B cell (primary cell): ENCODE results near the gene MYO9B. TPM values are rescaled to one million over a fixed set of nuclear protein-coding genes. Genes with fewer than 3 reads are reported as not detected.
A peak's percentile ranks its signal among the peaks of the same experiment; 100 is the strongest.

Experiments
- ATAC-seq: fragments of 200-7000 bp; cut with Tn5 transposase; one replicate; pipeline ENCODE4 v1.10.0; 2021; ENCODE audit warnings: low read depth, mild to moderate bottlenecking, moderate number of reproducible peaks, moderate library complexity
- CTCF ChIA-PET: fragments of 350-600 bp; sonication (Branson Sonifier 250); formaldehyde crosslinking; loops from one replicate; lab custom pipeline; 2021; ENCODE audit warnings: antibody characterized with exemption, inconsistent platforms; lab: Charles Lee
- POLR2A ChIA-PET: fragments of 350-600 bp; sonication (Branson Sonifier 250); formaldehyde crosslinking; loops from one replicate; lab custom pipeline; 2021; ENCODE audit warnings: antibody characterized with exemption; lab: Charles Lee
- DNase-seq: peaks from one replicate; pipeline ENCODE4 v3.0.0; 2013
- H2AFZ ChIP-seq: 2 replicates; pipeline ENCODE4 v1.6.1; 2012; ENCODE audit warnings: mild to moderate bottlenecking, low read depth, low read length; ENCODE audit not compliant: insufficient read depth, poor library complexity, severe bottlenecking
- H3K27ac ChIP-seq, 2 donors: 1 replicate in 1 of 2; 2 replicates in 1 of 2; pipeline ENCODE4 v1.5.1; 2012 to 2013; ENCODE audit warnings: low read length in 2 of 2, mild to moderate bottlenecking in 2 of 2, moderate library complexity in 1 of 2
- H3K27me3 ChIP-seq, 4 experiments: fragments of 200-600 bp in 1 of 4; sonication (generic) in 1 of 4; replicated peaks in 1 of 4; 1 replicate in 2 of 4; 2 replicates in 2 of 4; pipeline versions ENCODE4 v1.6.1 to v1.7.0; 2013 to 2016; ENCODE audit warnings: low read length in 3 of 4, mild to moderate bottlenecking in 2 of 4, mixed read lengths in 1 of 4, moderate library complexity in 1 of 4; ENCODE audit not compliant: insufficient read depth in 4 of 4, control insufficient read depth in 3 of 4; ENCODE audit errors: control extremely low read depth in 1 of 4
- H3K36me3 ChIP-seq, 2 experiments: replicated peaks in 1 of 2; 1 replicate in 1 of 2; 2 replicates in 1 of 2; pipeline versions ENCODE4 v1.6.1 to v1.7.1; 2013; ENCODE audit warnings: low read length in 1 of 2; ENCODE audit not compliant: insufficient read depth in 2 of 2, control insufficient read depth in 1 of 2; ENCODE audit errors: control extremely low read depth in 1 of 2, extremely low read depth in 1 of 2
- H3K4me1 ChIP-seq, 2 donors: fragments of 200-600 bp in 1 of 2; sonication (generic) in 1 of 2; 1 replicate in 1 of 2; 2 replicates in 1 of 2; pipeline versions ENCODE4 v1.5.1 to v1.6.1; 2013 to 2017; ENCODE audit warnings: low read length in 2 of 2; ENCODE audit not compliant: control insufficient read depth in 2 of 2, insufficient read depth in 2 of 2
- H3K4me2 ChIP-seq: replicated peaks from 2 replicates; pipeline ENCODE3; 2012; ENCODE audit warnings: mild to moderate bottlenecking, low read depth, low read length; ENCODE audit not compliant: poor library complexity, severe bottlenecking
- H3K4me3 ChIP-seq, 5 experiments: fragments of 200-600 bp in 1 of 5; sonication (generic) in 1 of 5; 1 replicate in 3 of 5; 2 replicates in 2 of 5; pipeline versions ENCODE4 v1.5.1 to v1.7.0; 2011 to 2016; ENCODE audit warnings: low read length in 4 of 5, mild to moderate bottlenecking in 4 of 5, low read depth in 2 of 5, control low read depth in 1 of 5, moderate library complexity in 1 of 5; ENCODE audit not compliant: insufficient read depth in 1 of 5; ENCODE audit errors: control extremely low read depth in 1 of 5, extremely low read depth in 1 of 5
- H3K79me2 ChIP-seq: fragments of 200-600 bp; sonication (generic); one replicate; pipeline ENCODE4 v1.6.0; 2016; ENCODE audit warnings: low read length; ENCODE audit not compliant: control insufficient read depth, insufficient read depth
- H3K9ac ChIP-seq: fragments of 200-600 bp; sonication (generic); 2 replicates; pipeline ENCODE4 v1.6.1; 2017; ENCODE audit warnings: mild to moderate bottlenecking, low read length, moderate library complexity
- H3K9me3 ChIP-seq, 3 donors: one replicate each; pipeline versions ENCODE4 v1.6.1 to v1.7.1; 2013; ENCODE audit warnings: low read length in 2 of 3; ENCODE audit not compliant: control insufficient read depth in 2 of 3, insufficient read depth in 1 of 3; ENCODE audit errors: control extremely low read depth in 1 of 3
- H4K20me1 ChIP-seq: 2 replicates; pipeline ENCODE4 v1.6.0; 2012; ENCODE audit warnings: mild to moderate bottlenecking, low read length; ENCODE audit not compliant: insufficient read depth, control insufficient read depth, poor library complexity, severe bottlenecking
- H3K27ac Mint-ChIP-seq: one replicate; pipeline ENCODE4 v1.8.0; 2021; ENCODE audit warnings: mixed read lengths
- H3K27me3 Mint-ChIP-seq: one replicate; pipeline ENCODE4 v1.8.0; 2021; ENCODE audit warnings: mixed read lengths
- H3K4me1 Mint-ChIP-seq: one replicate; pipeline ENCODE4 v1.8.0; 2021; ENCODE audit warnings: mixed read lengths
- H3K4me3 Mint-ChIP-seq: one replicate; pipeline ENCODE4 v1.8.0; 2021; ENCODE audit warnings: mixed read lengths
- H3K9me3 Mint-ChIP-seq: one replicate; pipeline ENCODE4 v1.8.0; 2022; ENCODE audit warnings: mixed read lengths; ENCODE audit not compliant: insufficient read depth
- EZH2 ChIP-seq: IDR thresholded peaks from 2 replicates; pipeline ENCODE4 v1.6.1; 2012; ENCODE audit warnings: borderline replicate concordance, low read depth, mild to moderate bottlenecking, moderate library complexity, low read length; ENCODE audit not compliant: insufficient read depth, poor library complexity, severe bottlenecking
- WGBS: methylation state at CpG from one replicate; pipeline ENCODE4 v1.1.5; 2013; ENCODE audit warnings: missing lambda C conversion rate; ENCODE audit not compliant: insufficient coverage; 5-methylcytosine and 5-hydroxymethylcytosine counted together
- intact Hi-C: fragments of 100-400 bp; cut with micrococcal nuclease; formaldehyde crosslinking; loops from one replicate; pipeline ENCODE4 v1.10.0; 2022
- polyA plus RNA-seq: library from polyadenylated mRNA; depleted of rRNA; stranded (reverse); fragments of >200 nt; gene quantifications from 2 replicates; pipeline ENCODE4 v1.2.3, GENCODE V29; 2012
- total RNA-seq, 2 donors: library from RNA; stranded (reverse); fragments of 120-200 nt in 1 of 2; gene quantifications; 1 replicate in 1 of 2; 2 replicates in 1 of 2; pipeline versions ENCODE4 v1.2.3 to v1.2.4, GENCODE V29; 2013 to 2022
- TF ChIP-seq, protein P1 (sequence below): fragments of 200-600 bp; IDR thresholded peaks from one replicate; pipeline ENCODE4 v1.8.0; 2022; ENCODE audit warnings: antibody characterized with exemption, mild to moderate bottlenecking

The MYO9B gene
- total and polyA plus RNA-seq, 2 donors (not counting 1 experiment from before 2014, with no cell fraction given) = 256 to 273 TPM

DNA sequence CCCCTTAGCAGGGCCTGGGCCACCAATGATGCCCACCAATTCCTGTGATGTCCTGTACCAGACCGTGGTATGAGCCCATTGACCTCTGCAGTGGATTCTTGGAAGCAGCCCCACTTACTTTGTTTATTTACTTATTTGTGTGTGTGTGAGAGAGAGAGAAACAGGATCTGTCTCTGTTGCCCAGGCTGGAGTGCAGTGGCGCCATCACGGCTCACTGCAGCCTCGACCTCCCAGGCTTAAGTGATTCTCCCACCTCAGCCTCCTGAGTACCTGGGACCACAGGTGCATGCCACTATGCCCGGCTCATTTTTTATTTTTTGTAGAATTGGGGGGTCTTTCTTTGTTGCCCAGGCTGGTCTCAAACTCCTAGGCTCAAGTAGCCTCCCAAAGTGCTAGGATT is 13.0 kb downstream of the MYO9B start:
- ChIA-PET CTCF (no interaction called here), POLR2A (no interaction called here)
- peaks cover 56% of the 10 kb centered on the region for H3K4me1 Mint-ChIP-seq
- H3K9me3 Mint-ChIP-seq = no peaks in the 10 kb centered on the region
- WGBS = 100% methylated on average over 2 of the region's 5 CpGs
- intact Hi-C loops = no loop called here
- ATAC-seq (no peak), DNase-seq (no peak)
- Histone ChIP-seq H3K4me1 (peaks cover 36 to 46% of the 10 kb centered on the region in 2 donors), H2AFZ (no peak overlapping the region), H3K36me3 (peaks cover 2 to 34% of the 10 kb centered on the region in 2 experiments), H3K27ac (no peak overlapping the region), H3K4me2 (no peak overlapping the region), H4K20me1 (peaks cover 99% of the 10 kb centered on the region), H3K4me3 (no peak overlapping the region), H3K79me2 (peaks cover 100% of the 10 kb centered on the region), H3K27me3 (no peaks in the 10 kb centered on the region), H3K9ac (no peak overlapping the region), H3K9me3 (peaks cover 0 to 5% (median 0%) of the 10 kb centered on the region in 3 donors)
- peak overlapping the region; percentile 71 for H3K27ac Mint-ChIP-seq
- no peaks in the 10 kb centered on the region for H3K27me3 Mint-ChIP-seq
- no peak overlapping the region for H3K4me3 Mint-ChIP-seq
- TF ChIP-seq, protein P1, sequence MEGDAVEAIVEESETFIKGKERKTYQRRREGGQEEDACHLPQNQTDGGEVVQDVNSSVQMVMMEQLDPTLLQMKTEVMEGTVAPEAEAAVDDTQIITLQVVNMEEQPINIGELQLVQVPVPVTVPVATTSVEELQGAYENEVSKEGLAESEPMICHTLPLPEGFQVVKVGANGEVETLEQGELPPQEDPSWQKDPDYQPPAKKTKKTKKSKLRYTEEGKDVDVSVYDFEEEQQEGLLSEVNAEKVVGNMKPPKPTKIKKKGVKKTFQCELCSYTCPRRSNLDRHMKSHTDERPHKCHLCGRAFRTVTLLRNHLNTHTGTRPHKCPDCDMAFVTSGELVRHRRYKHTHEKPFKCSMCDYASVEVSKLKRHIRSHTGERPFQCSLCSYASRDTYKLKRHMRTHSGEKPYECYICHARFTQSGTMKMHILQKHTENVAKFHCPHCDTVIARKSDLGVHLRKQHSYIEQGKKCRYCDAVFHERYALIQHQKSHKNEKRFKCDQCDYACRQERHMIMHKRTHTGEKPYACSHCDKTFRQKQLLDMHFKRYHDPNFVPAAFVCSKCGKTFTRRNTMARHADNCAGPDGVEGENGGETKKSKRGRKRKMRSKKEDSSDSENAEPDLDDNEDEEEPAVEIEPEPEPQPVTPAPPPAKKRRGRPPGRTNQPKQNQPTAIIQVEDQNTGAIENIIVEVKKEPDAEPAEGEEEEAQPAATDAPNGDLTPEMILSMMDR = no peak
- no peak for TF ChIP-seq EZH2

DNA sequence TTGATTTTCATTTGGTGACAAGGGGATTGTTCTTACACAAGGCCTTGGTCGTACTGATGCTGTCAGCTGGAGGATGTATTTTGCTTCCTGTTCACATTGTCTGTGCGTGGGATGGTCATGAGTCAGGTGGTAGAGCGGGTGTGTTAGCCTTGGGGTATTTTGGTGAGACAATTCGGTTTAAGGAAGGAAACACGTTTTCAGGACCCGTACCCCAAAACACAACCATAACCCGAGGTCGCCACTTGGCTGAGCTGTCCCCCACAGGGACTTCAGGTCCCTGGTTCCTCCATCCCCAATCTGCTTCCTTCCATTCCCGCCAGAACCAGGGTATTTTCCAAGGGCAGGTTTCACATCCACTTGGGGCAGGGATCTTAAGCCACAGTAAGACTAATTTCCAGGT is 15.0 kb downstream of the MYO9B start:
- Histone ChIP-seq H3K27me3 (no peaks in the 10 kb centered on the region), H3K27ac (peak overlapping the region; percentile 82 to 88), H3K4me1 (peaks cover 36 to 46% of the 10 kb centered on the region in 2 donors), H3K4me2 (peak overlapping the region; percentile 48), H3K4me3 (peak overlapping the region in 1 of 5 experiments; percentile 1), H3K9me3 (peaks cover 0 to 5% (median 0%) of the 10 kb centered on the region in 3 donors), H3K9ac (peak overlapping the region; percentile 31), H4K20me1 (peaks cover 98% of the 10 kb centered on the region), H3K36me3 (peaks cover 2 to 27% of the 10 kb centered on the region in 2 experiments), H2AFZ (peak overlapping the region; percentile 5), H3K79me2 (peaks cover 100% of the 10 kb centered on the region)
- DNase-seq (peak; percentile 84), ATAC-seq (peak; percentile 73)
- POLR2A ChIA-PET = interaction anchor here (0.6 to 1.2 kb wide), 3 partner anchors 11 to 71 kb away, joined by 3 to 10 read pairs (median 4); no protein-coding TSS in a partner anchor
- CTCF ChIA-PET = interaction anchor here (0.8 to 2.8 kb wide), 6 partner anchors 10 to 145 kb away, joined by 3 to 11 read pairs (median 4); no protein-coding TSS in a partner anchor
- intact Hi-C loops = loop anchor here (1.0 kb wide), 1 partner anchor 15 kb away; the partner anchor contains the start of genes HAUS8 and MYO9B
- no peaks in the 10 kb centered on the region for H3K27me3 Mint-ChIP-seq
- peaks cover 57% of the 10 kb centered on the region for H3K4me1 Mint-ChIP-seq
- no peaks in the 10 kb centered on the region for H3K9me3 Mint-ChIP-seq
- peak overlapping the region; percentile 48 for H3K4me3 Mint-ChIP-seq
- TF ChIP-seq EZH2 = no peak
- TF ChIP-seq, protein P1 = no peak
- WGBS = 8% methylated on average over 6 of the region's 9 CpGs
- peak overlapping the region; percentile 47 for H3K27ac Mint-ChIP-seq
